ENCODE measurements around the gene CDKAL1. TPM values are rescaled to one million over a fixed set of nuclear protein-coding genes. Genes with fewer than 3 reads are reported as not detected.

The CDKAL1 gene
- total and polyA plus RNA-seq, 9 of the 15 experiments (the other 6 are each of a cell fraction or from before 2014, with no cell fraction given) = 11.2 to 36.3 (median 20.1) TPM

DNA sequence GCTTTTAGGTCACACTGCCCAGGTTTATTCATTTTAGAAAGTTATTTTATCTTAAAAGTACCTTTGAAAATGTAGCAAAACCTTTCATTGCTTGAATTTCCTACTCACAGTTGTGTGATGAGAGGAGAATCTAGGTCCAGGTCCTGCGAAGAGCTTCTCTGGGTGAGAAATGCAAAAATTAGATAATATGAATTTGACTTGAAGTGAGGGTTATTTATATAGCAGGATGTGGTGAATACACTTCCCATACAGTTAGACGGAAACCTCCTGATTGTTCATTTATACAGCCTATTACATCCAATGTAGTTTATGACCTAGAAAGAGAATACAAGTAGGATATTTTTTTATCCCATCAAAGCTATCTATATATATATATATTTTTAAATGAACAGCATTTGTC lies 30.5 kb downstream of the CDKAL1 start:
- Histone ChIP-seq H2AFZ (ENCODE audit: low read depth, low read length) (no peak overlapping the region), H3K9ac (ENCODE audit: insufficient read depth in 1 of 2, low read depth in 2 of 2, low read length in 2 of 2) (no peak overlapping the region), H4K20me1 (replicated peaks; ENCODE audit: control insufficient read depth, insufficient read depth, low read length) (no peaks in the 10 kb centered on the region), H3K4me1 (replicated peaks in 1 of 2; ENCODE audit: control insufficient read depth in 2 of 2, insufficient read depth in 2 of 2, low read length in 2 of 2) (no peaks in the 10 kb centered on the region), H3K27me3 (ENCODE audit: control insufficient read depth in 2 of 2, insufficient read depth in 2 of 2, low read length in 2 of 2) (no peaks in the 10 kb centered on the region), H3K79me2 (ENCODE audit: control insufficient read depth, insufficient read depth, low read length) (no peaks in the 10 kb centered on the region), H3K4me3 (no peak overlapping the region), H3K4me2 (ENCODE audit: insufficient read depth, low read length) (no peak overlapping the region), H3K9me1 (ENCODE audit: control insufficient read depth, insufficient read depth, low read length) (no peaks in the 10 kb centered on the region), H3K9me3 (replicated peaks; ENCODE audit: control insufficient read depth, insufficient read depth, low read depth, low read length) (no peaks in the 10 kb centered on the region), H3K27ac (ENCODE audit: extremely low read depth, low read depth, low read length) (no peak overlapping the region), H3K36me3 (ENCODE audit: control insufficient read depth, insufficient read depth, low read length) (peaks cover 4% of the 10 kb centered on the region; the same call in 1 of the 3 replicates)
- no peak for DNase-seq (ENCODE audit: extremely low read depth in 1 of 4, low spot score in 3 of 4)
- ChIA-PET CTCF (ENCODE audit: low intra/inter-chr PET ratio) (interaction anchor here (0.6 to 3.4 kb wide), 3 partner anchors 142 to 1024 kb away, joined by 3 to 23 read pairs (median 4); no protein-coding TSS in a partner anchor), POLR2A (no interaction called here)
- no peak for ATAC-seq
- intact Hi-C loops (cut with micrococcal nuclease) (loop anchor here (1.0 to 2.0 kb wide), 2 partner anchors 343 to 1024 kb away; no protein-coding TSS in a partner anchor), in situ Hi-C loops (cut with MboI) (loop anchor here (5.0 kb wide), 1 partner anchor 1038 kb away; no protein-coding TSS in a partner anchor)
- WGBS (ENCODE audit: insufficient coverage, low coverage, missing lambda C conversion rate) = 77% methylated on average over 2 of the region's 2 CpGs
- TF ChIP-seq TCF3 (CRISPR knock-in tag; IDR thresholded peaks at IDR 0.05) (no peak), HDAC6 (IDR thresholded peaks at IDR 0.05; ENCODE audit: low read depth, low read length) (no peak), ELF4 (CRISPR knock-in tag; IDR thresholded peaks at IDR 0.05) (no peak), NCOA4 (IDR thresholded peaks at IDR 0.05; ENCODE audit: partially characterized antibody) (no peak), NCOA2 (IDR thresholded peaks at IDR 0.05; ENCODE audit: partially characterized antibody in 2 of 2) (no peak), ZNF274 (IDR thresholded peaks at IDR 0.05; ENCODE audit: borderline replicate concordance, low read depth, low read length) (no peak), SIX5 (IDR thresholded peaks at IDR 0.05; ENCODE audit: borderline replicate concordance in 1 of 2, insufficient read depth in 1 of 2, low read depth in 1 of 2, low read length in 2 of 2) (no peak), HNRNPK (IDR thresholded peaks at IDR 0.05; ENCODE audit: low read depth, low read length, poor library complexity, severe bottlenecking) (no peak), ZNF184 (CRISPR knock-in tag; IDR thresholded peaks at IDR 0.05) (no peak), HDAC8 (tag; IDR thresholded peaks at IDR 0.05) (no peak), SAFB2 (IDR thresholded peaks at IDR 0.05; ENCODE audit: borderline replicate concordance, low read depth, low read length, severe bottlenecking) (no peak), ZNF668 (CRISPR knock-in tag; IDR thresholded peaks at IDR 0.05) (no peak), ZNF609 (CRISPR knock-in tag; IDR thresholded peaks at IDR 0.05; ENCODE audit: borderline replicate concordance) (no peak)
- no TSS peak for BruUV-seq (replicated peaks)
- peak; percentile 11 for FAIRE-seq

All from K562 (cell line).